IMR-90 (cell line): Measurements from ENCODE around the gene FCN1. TPM values are rescaled to one million over a fixed set of nuclear protein-coding genes. Genes with fewer than 3 reads are reported as not detected.

Source experiments
- ATAC-seq: fragments of 200-7000 bp; cut with Tn5 transposase; 2 replicates; pipeline ENCODE4 v1.9.1; 2020; ENCODE audit warnings: low read depth, mild to moderate bottlenecking, moderate library complexity
- BruUV-seq: library from RNA; stranded (reverse); fragments of 400-500 nt; replicated peaks from 2 replicates; lab custom pipeline; 2021; lab: Mats Ljungman, UMichigan
- CTCF ChIA-PET: fragments of 300-600 bp; formaldehyde crosslinking; extraction: SDS; loops from one replicate; lab custom pipeline; 2021; ENCODE audit warnings: antibody characterized with exemption; lab: Yijun Ruan, JAX
- POLR2A ChIA-PET: fragments of 300-600 bp; sonication (Branson Sonifier 250); formaldehyde crosslinking; loops from one replicate; lab custom pipeline; 2022; ENCODE audit warnings: antibody characterized with exemption; ENCODE audit not compliant: unreplicated experiment; lab: Charles Lee
- DNase-seq: peaks from one replicate; pipeline ENCODE4 v3.0.0; 2013
- H2AFZ ChIP-seq: replicated peaks from 2 replicates; pipeline ENCODE3; 2013; ENCODE audit warnings: low read length, mild to moderate bottlenecking; ENCODE audit not compliant: poor library complexity
- H2AK5ac ChIP-seq: 2 replicates; pipeline ENCODE4 v1.6.1; 2013; ENCODE audit warnings: low read depth, low read length, inconsistent platforms
- H2AK9ac ChIP-seq: replicated peaks from 2 replicates; pipeline ENCODE3; 2013; ENCODE audit warnings: mild to moderate bottlenecking, low read depth, low read length, moderate library complexity; ENCODE audit not compliant: poor library complexity
- H2BK120ac ChIP-seq: 2 replicates; pipeline ENCODE4 v1.6.1; 2013; ENCODE audit warnings: low read depth, low read length, inconsistent platforms
- H2BK15ac ChIP-seq: 3 replicates; pipeline ENCODE4 v1.6.1; 2013; ENCODE audit warnings: low read depth, low read length, inconsistent platforms
- H2BK20ac ChIP-seq: 2 replicates; pipeline ENCODE4 v1.6.1; 2013; ENCODE audit warnings: low read depth, mild to moderate bottlenecking, inconsistent platforms, low read length, moderate library complexity
- H2BK5ac ChIP-seq: 2 replicates; pipeline ENCODE4 v1.6.1; 2013; ENCODE audit warnings: mild to moderate bottlenecking, low read depth, low read length, inconsistent platforms; ENCODE audit not compliant: poor library complexity, severe bottlenecking
- H3K14ac ChIP-seq: replicated peaks from 2 replicates; pipeline ENCODE4 v1.6.1; 2013; ENCODE audit warnings: low read depth, low read length, inconsistent platforms
- H3K18ac ChIP-seq: 2 replicates; pipeline ENCODE4 v1.6.1; 2013; ENCODE audit warnings: low read depth, low read length, control low read depth
- H3K23ac ChIP-seq: 2 replicates; pipeline ENCODE4 v1.6.1; 2013; ENCODE audit warnings: low read depth, low read length, inconsistent platforms
- H3K27ac ChIP-seq: 2 replicates; pipeline ENCODE4 v1.5.1; 2013; ENCODE audit warnings: mild to moderate bottlenecking, control low read depth, low read length; ENCODE audit not compliant: insufficient read depth
- H3K27me3 ChIP-seq: 2 replicates; pipeline ENCODE4 v1.6.1; 2013; ENCODE audit warnings: low read length; ENCODE audit not compliant: control insufficient read depth, insufficient read depth
- H3K36me3 ChIP-seq: 2 replicates; pipeline ENCODE4 v1.6.1; 2013; ENCODE audit warnings: low read length, mixed read lengths; ENCODE audit not compliant: control insufficient read depth, insufficient read depth
- H3K4ac ChIP-seq: 2 replicates; pipeline ENCODE4 v1.6.1; 2013; ENCODE audit warnings: low read depth, low read length, inconsistent platforms
- H3K4me1 ChIP-seq: 2 replicates; pipeline ENCODE4 v1.6.1; 2013; ENCODE audit warnings: low read length, mixed read lengths; ENCODE audit not compliant: control insufficient read depth, insufficient read depth
- H3K4me2 ChIP-seq: 2 replicates; pipeline ENCODE4 v1.6.1; 2013; ENCODE audit warnings: low read depth, mild to moderate bottlenecking, control low read depth, low read length, moderate library complexity
- H3K4me3 ChIP-seq: 2 replicates; pipeline ENCODE4 v1.5.1; 2013; ENCODE audit warnings: low read depth, mild to moderate bottlenecking, control low read depth, low read length, moderate library complexity; ENCODE audit not compliant: insufficient read depth
- H3K56ac ChIP-seq: 2 replicates; pipeline ENCODE4 v1.6.1; 2013; ENCODE audit warnings: low read length, inconsistent platforms; ENCODE audit not compliant: insufficient read depth; ENCODE audit errors: extremely low read depth
- H3K79me1 ChIP-seq, 2 experiments: 2 replicates each; pipeline ENCODE4 v1.6.1; 2013; ENCODE audit warnings: low read length in 2 of 2, inconsistent platforms in 1 of 2, low read depth in 1 of 2
- H3K9ac ChIP-seq: 2 replicates; pipeline ENCODE4 v1.6.1; 2013; ENCODE audit warnings: low read depth, low read length, control low read depth
- H3K9me1 ChIP-seq: 2 replicates; pipeline ENCODE4 v1.6.1; 2013; ENCODE audit warnings: low read length, inconsistent platforms; ENCODE audit not compliant: insufficient read depth
- H3K9me3 ChIP-seq: 2 replicates; pipeline ENCODE4 v1.6.1; 2013; ENCODE audit warnings: low read length; ENCODE audit not compliant: control insufficient read depth, insufficient read depth
- H4K20me1 ChIP-seq: 2 replicates; pipeline ENCODE4 v1.6.1; 2013; ENCODE audit warnings: low read length, inconsistent platforms; ENCODE audit not compliant: insufficient read depth
- H4K5ac ChIP-seq: 2 replicates; pipeline ENCODE4 v1.6.1; 2013; ENCODE audit warnings: mild to moderate bottlenecking, low read depth, low read length, control low read depth
- H4K8ac ChIP-seq, 2 experiments: 2 replicates each; pipeline ENCODE4 v1.6.1; 2013; ENCODE audit warnings: low read depth in 2 of 2, low read length in 2 of 2, control low read depth in 1 of 2, inconsistent platforms in 1 of 2
- H4K91ac ChIP-seq: 2 replicates; pipeline ENCODE4 v1.6.1; 2013; ENCODE audit warnings: low read depth, low read length, inconsistent platforms; ENCODE audit not compliant: insufficient read depth
- CEBPB ChIP-seq: IDR thresholded peaks from 2 replicates; pipeline ENCODE4 v1.6.1; 2012; ENCODE audit warnings: low read depth, low read length, improper control_type of control experiment
- CHD1 ChIP-seq: IDR thresholded peaks from 2 replicates; pipeline ENCODE4 v1.6.1; 2012; ENCODE audit warnings: low read depth, low read length, improper control_type of control experiment
- CTCF ChIP-seq: conservative IDR thresholded peaks from 2 replicates; pipeline ENCODE4 v1.5.1; 2012; ENCODE audit warnings: mild to moderate bottlenecking, low read depth, low read length, improper control_type of control experiment
- ELK1 ChIP-seq: fragments of 150-350 bp; IDR thresholded peaks from 2 replicates; pipeline ENCODE4 v1.6.1; 2016; ENCODE audit warnings: low read depth, mild to moderate bottlenecking, low read length, moderate library complexity, borderline replicate concordance
- FOS ChIP-seq: fragments of 150-350 bp; IDR thresholded peaks from 2 replicates; pipeline ENCODE4 v1.6.1; 2016; ENCODE audit warnings: low read depth, low read length
- MAFK ChIP-seq: IDR thresholded peaks from 2 replicates; pipeline ENCODE4 v1.6.1; 2012; ENCODE audit warnings: low read depth, low read length, improper control_type of control experiment
- MAZ ChIP-seq: IDR thresholded peaks from 2 replicates; pipeline ENCODE4 v1.6.1; 2012; ENCODE audit warnings: low read depth, mild to moderate bottlenecking, low read length, improper control_type of control experiment, moderate library complexity, borderline replicate concordance
- MXI1 ChIP-seq: IDR thresholded peaks from 2 replicates; pipeline ENCODE4 v1.6.1; 2012; ENCODE audit warnings: low read depth, mild to moderate bottlenecking, low read length, moderate library complexity, borderline replicate concordance
- NFE2L2 ChIP-seq: fragments of 150-350 bp; IDR thresholded peaks from 2 replicates; pipeline ENCODE4 v1.6.1; 2016; ENCODE audit warnings: low read depth, mild to moderate bottlenecking, low read length
- POLR2A ChIP-seq: IDR thresholded peaks from 2 replicates; pipeline ENCODE4 v1.6.1; 2012; ENCODE audit warnings: mild to moderate bottlenecking, low read depth, low read length
- RAD21 ChIP-seq: IDR thresholded peaks from 2 replicates; pipeline ENCODE4 v1.6.1; 2012; ENCODE audit warnings: low read length, improper control_type of control experiment
- RCOR1 ChIP-seq: IDR thresholded peaks from 2 replicates; pipeline ENCODE4 v1.6.1; 2012; ENCODE audit warnings: mild to moderate bottlenecking, low read length, improper control_type of control experiment; ENCODE audit not compliant: insufficient replicate concordance
- RFX5 ChIP-seq: IDR thresholded peaks from 2 replicates; pipeline ENCODE4 v1.8.0; 2012; ENCODE audit warnings: low read depth, mild to moderate bottlenecking, low read length, moderate library complexity
- SMC3 ChIP-seq: fragments of 150-350 bp; IDR thresholded peaks from 2 replicates; pipeline ENCODE4 v1.6.1; 2016; ENCODE audit warnings: low read depth, mild to moderate bottlenecking, antibody characterized with exemption, low read length, moderate library complexity
- USF2 ChIP-seq: fragments of 150-350 bp; IDR thresholded peaks from 2 replicates; pipeline ENCODE4 v1.6.1; 2017; ENCODE audit warnings: mild to moderate bottlenecking, antibody characterized with exemption, low read length, low read depth
- whole genome bisulfite sequencing, 2 experiments: methylation state at CpG; one replicate each; pipeline versions ENCODE4 v1.1.5 to v1.1.7; 2013; ENCODE audit warnings: missing lambda C conversion rate in 2 of 2; ENCODE audit not compliant: insufficient read length in 1 of 2; ENCODE audit errors: extremely low coverage in 2 of 2; 5-methylcytosine and 5-hydroxymethylcytosine counted together
- dilution Hi-C: fragments of 300-500 bp; cut with HindIII; formaldehyde crosslinking; loops from one replicate; pipeline ENCODE4 v1.14.3; 2018; ENCODE audit warnings: low sequenced_read_pairs; ENCODE audit not compliant: unreplicated experiment
- in situ Hi-C: fragments of 300-500 bp; cut with MboI; formaldehyde crosslinking; loops from 3 replicates; pipeline ENCODE4 v1.14.3; 2019; ENCODE audit warnings: low sequenced_read_pairs, inconsistent platforms, mixed read lengths
- intact Hi-C: fragments of 100-400 bp; cut with micrococcal nuclease; formaldehyde crosslinking; loops from 2 replicates; pipeline ENCODE4 v1.10.0; 2022
- polyA plus RNA-seq, 3 experiments: library from polyadenylated mRNA; depleted of rRNA; stranded (reverse); fragments of >200 nt; gene quantifications; 2 replicates each; pipeline ENCODE4 v1.2.3, GENCODE V29; 2012; ENCODE audit warnings: low replicate concordance in 1 of 3
- total RNA-seq: library from RNA; depleted of rRNA; stranded (reverse); fragments of >200 nt; gene quantifications from 2 replicates; pipeline ENCODE4 v1.2.3, GENCODE V29; 2012

Gene FCN1
- total and polyA plus RNA-seq, 2 of the 4 experiments (the other 2 are of a cell fraction) = not detected

- WGBS, 2 experiments = 72% methylated on average over 4 of the region's 25 CpGs; no CpG with 5 or more reads in 1 of the 2 experiments
- no TSS peak for BruUV-seq
- in situ Hi-C loops = no loop called here
- no peak for TF ChIP-seq ELK1
- TF ChIP-seq CEBPB = no peak
- no peak for TF ChIP-seq MXI1
- TF ChIP-seq MAFK = no peak
- no peak for TF ChIP-seq POLR2A
- no peak for TF ChIP-seq SMC3
- no peak for TF ChIP-seq USF2
- TF ChIP-seq CHD1 = no peak
- TF ChIP-seq CTCF = no peak
- TF ChIP-seq RCOR1 = no peak
- no peak for TF ChIP-seq RAD21
- no peak for TF ChIP-seq MAZ
- no peak for TF ChIP-seq RFX5
- no peak for TF ChIP-seq FOS
- no peak for TF ChIP-seq NFE2L2
Measured at GRCh38 chr9:134868751-134869553, 48.8 kb downstream of the FCN1 start.

More at GRCh38 chr9:134868751-134869553, 48.8 kb downstream of the FCN1 start:
- ChIA-PET CTCF (no interaction called here), POLR2A (no interaction called here)
- Histone ChIP-seq H3K4me3 (no peak overlapping the region), H4K8ac (no peak overlapping the region), H3K14ac (no peak overlapping the region), H2BK15ac (no peak overlapping the region), H2AFZ (no peak overlapping the region), H2BK5ac (no peak overlapping the region), H4K91ac (no peak overlapping the region), H4K5ac (no peak overlapping the region), H3K4ac (no peak overlapping the region), H3K27ac (no peak overlapping the region), H3K9ac (no peak overlapping the region), H3K36me3 (no peaks in the 10 kb centered on the region), H3K27me3 (no peaks in the 10 kb centered on the region; the same call in 1 of the 2 replicates), H3K9me3 (no peaks in the 10 kb centered on the region), H4K20me1 (no peaks in the 10 kb centered on the region), H3K56ac (no peak overlapping the region), H2AK5ac (peak overlapping the region; percentile 6; the same call in 1 of the 2 replicates), H3K4me2 (no peak overlapping the region), H2BK20ac (no peak overlapping the region), H3K4me1 (peaks cover 7% of the 10 kb centered on the region; the same call in 1 of the 2 replicates), H3K79me1 (no peaks in the 10 kb centered on the region), H3K9me1 (no peaks in the 10 kb centered on the region), H2BK120ac (no peak overlapping the region), H3K23ac (no peak overlapping the region), H3K18ac (no peak overlapping the region), H2AK9ac (no peak overlapping the region)
- ATAC-seq = no peak
- intact Hi-C loops = no loop called here
- dilution Hi-C loops = no loop called here
- no peak for DNase-seq
